ENCODE measurements around the gene ELK1.
"Not testable (repeated sequence)": the region's sequence is repeated elsewhere in the genome, so short reads cannot be mapped to it uniquely, and the experiment has no call there.

Gene ELK1, protein sequence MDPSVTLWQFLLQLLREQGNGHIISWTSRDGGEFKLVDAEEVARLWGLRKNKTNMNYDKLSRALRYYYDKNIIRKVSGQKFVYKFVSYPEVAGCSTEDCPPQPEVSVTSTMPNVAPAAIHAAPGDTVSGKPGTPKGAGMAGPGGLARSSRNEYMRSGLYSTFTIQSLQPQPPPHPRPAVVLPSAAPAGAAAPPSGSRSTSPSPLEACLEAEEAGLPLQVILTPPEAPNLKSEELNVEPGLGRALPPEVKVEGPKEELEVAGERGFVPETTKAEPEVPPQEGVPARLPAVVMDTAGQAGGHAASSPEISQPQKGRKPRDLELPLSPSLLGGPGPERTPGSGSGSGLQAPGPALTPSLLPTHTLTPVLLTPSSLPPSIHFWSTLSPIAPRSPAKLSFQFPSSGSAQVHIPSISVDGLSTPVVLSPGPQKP

GRCh38 chrX:47650164-47651042, at the start of gene ELK1:
Gene ELK1 (minus strand): TSS chrX:47650563. CDS start chrX:47641441, 9,122 bp downstream.
- peak; percentile 97 for DNase-seq

DNA sequence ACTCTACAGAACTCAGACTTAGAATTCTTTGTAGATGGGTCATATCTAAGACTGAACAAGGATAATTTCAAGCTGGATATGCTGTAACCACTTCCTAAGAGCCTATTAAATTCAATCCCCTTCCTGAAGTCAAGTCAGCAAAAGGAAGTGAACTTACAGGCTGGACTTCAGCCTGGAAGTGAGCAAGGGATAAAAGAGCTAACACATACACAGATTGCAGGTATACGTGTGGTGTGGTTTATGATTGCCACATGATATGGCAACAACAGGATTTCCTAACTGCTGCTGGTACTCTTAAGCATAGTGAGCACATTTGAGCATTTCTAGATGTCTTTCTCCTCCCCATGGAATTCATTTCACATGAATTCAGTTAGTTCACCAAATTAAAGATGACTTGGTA, 46.8 kb upstream of the ELK1 start:
- peak; percentile 0 for DNase-seq

GRCh38 chrX:47690175-47690574, 39.8 kb upstream of the ELK1 start:
- peak; percentile 10 for DNase-seq

GRCh38 chrX:47687263-47687662, 36.9 kb upstream of the ELK1 start:
- DNase-seq, result no peak

- DNase-seq, result peak; percentile 10
These were observed 33.5 kb upstream of the ELK1 start for GRCh38 chrX:47683829-47684205.

GRCh38 chrX:47683184-47683828, 32.9 kb upstream of the ELK1 start:
- no peak for DNase-seq

DNA sequence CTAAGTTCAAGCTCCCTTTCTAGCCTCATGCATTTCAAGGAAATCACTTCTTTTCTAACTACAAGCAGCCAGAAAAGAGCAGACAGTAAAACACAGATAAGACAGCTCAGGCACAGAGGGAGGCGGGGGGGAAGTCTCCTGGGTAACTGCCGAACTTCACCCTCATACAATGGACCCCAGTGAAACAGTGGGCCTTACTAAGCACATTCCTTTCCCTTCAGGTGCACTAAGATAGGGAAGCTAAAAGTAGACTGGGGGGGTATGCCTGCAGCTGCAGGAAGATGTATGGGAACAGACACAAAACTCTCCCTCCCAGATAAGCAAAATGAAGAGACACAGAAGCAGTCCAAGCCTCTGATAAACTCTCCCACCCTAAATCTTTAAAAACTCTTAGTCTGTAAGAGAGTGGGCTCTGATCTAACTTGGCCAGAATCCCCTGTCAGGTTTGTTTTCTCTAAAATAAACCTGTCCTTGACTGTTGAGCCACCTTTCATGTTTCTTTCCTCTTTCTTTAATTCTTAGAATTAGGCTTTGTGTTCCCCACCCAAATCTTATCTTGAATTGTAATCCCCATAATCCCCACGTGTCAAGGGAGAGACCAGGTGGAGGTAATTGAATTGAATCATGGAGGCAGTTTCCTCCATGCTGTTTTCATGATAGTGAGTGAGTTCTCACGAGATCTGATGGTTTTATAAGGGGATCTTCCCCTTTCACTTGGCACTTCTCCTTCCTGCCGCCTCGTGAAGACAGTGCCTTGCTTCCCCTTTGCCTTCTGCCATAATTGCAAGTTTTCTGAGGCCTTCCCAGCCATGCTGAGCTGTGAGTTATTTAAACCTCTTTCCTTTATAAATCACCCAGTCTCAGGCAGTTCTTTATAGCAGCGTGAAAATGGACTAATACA, 25.8 kb upstream of the ELK1 start:
- DNase-seq, result not testable (repeated sequence)

GRCh38 chrX:47674776-47675175, 24.4 kb upstream of the ELK1 start:
- DNase-seq, result no peak

GRCh38 chrX:47665797-47666196, 15.4 kb upstream of the ELK1 start:
- not testable (repeated sequence) for DNase-seq

DNA sequence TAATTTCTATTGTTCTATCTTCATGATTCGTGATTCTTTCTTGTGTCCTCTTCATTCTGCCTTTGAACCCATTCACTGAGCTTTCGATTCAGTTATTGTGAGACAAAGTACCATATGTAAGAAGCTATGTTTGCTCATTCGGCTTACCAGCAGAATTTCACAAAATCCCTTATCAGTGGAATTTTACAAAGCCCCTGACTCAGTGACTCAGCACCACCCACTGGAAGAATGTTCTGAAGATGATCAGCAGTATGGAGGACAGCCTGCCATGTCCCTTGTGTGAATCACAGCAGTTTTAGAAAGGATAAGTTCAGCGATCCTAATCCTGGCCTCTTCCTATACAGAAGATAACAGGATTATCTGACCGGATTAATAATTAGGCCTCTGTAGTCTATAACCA, 14.4 kb upstream of the ELK1 start:
- peak; percentile 6 for DNase-seq

GRCh38 chrX:47662144-47662657, 11.8 kb upstream of the ELK1 start:
- peak; percentile 91 for DNase-seq

DNA sequence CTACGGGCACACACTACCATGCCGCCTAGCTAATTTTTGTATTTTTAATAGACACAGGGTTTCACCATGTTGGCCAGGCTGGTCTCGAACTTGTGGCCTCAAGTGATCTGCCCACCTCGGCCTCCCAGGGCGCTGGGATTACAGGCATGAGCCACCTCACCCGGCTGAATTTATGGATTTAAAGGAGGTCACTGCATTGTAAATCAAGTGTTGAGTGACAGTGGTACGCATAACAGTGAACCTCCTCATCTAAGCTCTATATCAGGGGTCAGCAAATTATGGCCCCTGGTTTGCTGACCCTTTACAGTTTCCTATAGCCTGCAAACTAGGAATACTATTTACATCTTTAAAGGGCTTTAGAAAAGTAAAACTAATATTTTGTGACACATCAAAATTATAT, 11.2 kb upstream of the ELK1 start:
- DNase-seq, result no peak

GRCh38 chrX:47659421-47659726, 9.0 kb upstream of the ELK1 start:
- DNase-seq, result no peak

- DNase-seq, result peak; percentile 93
These were observed 8.5 kb upstream of the ELK1 start, which contains the start of gene UXT for GRCh38 chrX:47658684-47659420. Gene UXT (minus strand): TSS chrX:47659180. CDS start chrX:47658927, 253 bp downstream.

DNA sequence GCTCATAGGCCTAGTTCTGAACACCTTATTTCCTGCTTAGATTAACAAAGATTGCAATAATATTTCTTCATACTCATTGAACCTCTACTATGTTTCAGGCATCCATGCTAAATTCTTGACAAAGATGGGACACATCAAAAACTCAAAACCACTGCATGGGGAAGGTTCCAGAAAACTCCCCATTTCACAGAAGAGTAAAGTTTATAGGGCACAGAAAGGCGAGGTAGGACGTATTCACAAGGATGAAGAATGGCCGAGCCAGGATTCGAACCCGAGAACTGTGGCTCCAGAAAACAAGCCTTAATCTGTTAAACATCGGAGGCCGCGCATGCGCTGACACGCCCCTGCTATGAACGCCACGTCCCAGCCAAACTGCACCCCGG, 7.9 kb upstream of the ELK1 start:
- no peak for DNase-seq

DNA sequence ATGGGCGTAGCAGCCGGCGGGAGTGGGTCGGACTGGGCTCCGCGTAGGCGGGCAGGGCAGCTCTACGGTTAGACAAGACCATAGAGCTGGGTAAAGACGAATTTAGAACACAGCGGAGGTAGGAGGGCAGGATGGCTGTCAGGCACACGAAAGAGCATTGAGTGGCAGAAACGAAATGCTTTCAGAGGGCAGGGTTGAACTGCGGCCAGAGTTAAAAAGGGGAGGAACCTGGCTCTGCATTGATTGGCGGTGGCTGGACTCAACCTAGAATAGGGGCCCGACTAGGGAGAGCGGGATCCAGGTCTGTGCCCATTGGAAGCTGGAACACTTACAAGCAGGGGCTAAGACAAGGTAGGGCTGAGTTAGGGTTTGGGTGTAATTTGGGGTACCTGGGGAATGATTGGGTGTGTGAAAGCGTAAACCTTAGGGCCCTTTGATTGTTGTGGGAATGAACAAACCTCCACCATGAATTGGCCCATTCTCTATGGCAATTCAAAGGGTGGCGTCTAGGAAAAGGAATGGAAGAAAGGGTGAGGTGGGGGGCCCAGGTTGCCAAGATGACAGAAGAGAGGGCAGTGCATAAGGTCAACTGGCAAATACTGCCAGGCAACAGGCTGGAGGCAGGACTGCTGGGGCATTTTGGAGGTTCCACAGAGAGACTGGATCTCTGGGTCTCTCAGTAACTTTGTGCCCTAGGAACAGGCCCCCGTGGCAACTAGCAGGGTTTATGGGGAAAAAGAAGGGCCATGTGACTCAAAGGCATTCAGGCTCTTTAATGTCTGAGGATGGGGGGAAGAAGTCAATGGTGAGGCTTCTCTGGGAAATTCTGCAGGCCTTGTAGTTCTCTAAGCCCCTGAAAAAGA, 911 bp upstream of the ELK1 start:
- no peak for DNase-seq

GRCh38 chrX:47649781-47650163, 591 bp downstream of the ELK1 start:
- no peak for DNase-seq

DNA sequence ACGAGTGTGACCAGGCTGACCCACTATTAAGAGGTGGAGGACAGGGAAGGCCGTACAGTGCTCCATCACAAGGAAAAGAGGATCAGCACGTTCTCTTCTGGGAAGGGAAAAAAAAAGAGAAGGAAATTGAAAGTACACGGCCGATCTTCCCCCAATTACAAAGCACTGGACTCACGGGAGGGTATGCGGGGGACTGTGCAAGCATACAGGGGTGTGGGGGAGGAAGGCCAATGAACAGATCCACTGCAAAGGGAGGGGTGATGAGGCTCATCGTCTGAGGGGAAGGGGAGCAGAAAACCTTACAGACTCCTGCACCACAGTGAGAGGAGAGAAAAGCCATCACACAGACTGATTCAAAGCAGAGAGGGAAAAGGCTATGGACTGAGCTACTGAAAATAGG, 1.1 kb downstream of the ELK1 start:
- no peak for DNase-seq

- DNase-seq, result peak; percentile 21
These were observed 2.0 kb downstream of the ELK1 start for GRCh38 chrX:47648376-47648775.

DNA sequence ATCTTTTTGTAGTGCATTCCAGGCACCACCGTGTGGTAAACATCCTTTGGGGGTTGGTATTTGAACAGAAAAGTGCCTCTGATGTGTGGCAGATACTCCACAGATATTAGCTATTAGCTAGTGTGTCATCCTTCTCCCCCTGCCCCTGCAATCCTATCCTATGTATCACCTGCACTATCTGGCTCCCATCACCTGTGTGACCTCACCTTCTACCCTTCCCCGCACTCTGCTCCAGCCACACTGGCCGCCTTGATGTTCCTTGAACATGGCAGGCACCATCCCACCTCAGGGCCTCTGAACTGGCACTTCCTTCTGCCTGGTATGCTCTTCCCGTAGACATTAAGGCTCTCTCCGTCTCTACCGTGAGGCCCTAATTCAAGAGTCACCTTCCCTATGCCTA, 3.7 kb downstream of the ELK1 start:
- DNase-seq, result no peak

GRCh38 chrX:47645530-47645929, 4.8 kb downstream of the ELK1 start:
- DNase-seq, result no peak
